ENCODE measurements around the gene GPR55. TPM values are rescaled to one million over a fixed set of nuclear protein-coding genes. Genes with fewer than 3 reads are reported as not detected.
A peak's percentile ranks its signal among the peaks of the same experiment; 100 is the strongest.

The GPR55 gene
- total RNA-seq, 1 experiment from 2014 or later = not detected

- Histone ChIP-seq H3K4me2 (ENCODE audit: insufficient read depth, insufficient read length, low read length) (no peak overlapping the region), H3K9me3 (ENCODE audit: control insufficient read depth, low read depth, low read length) (no peaks in the 10 kb centered on the region), H3K4me1 (ENCODE audit: insufficient read depth, low read length) (peaks cover 15% of the 10 kb centered on the region), H3K23ac (ENCODE audit: insufficient read length, low read depth, low read length) (no peak overlapping the region), H2BK120ac (ENCODE audit: low read depth, low read length, poor library complexity, severe bottlenecking) (no peak overlapping the region), H3K79me1 (ENCODE audit: insufficient read depth, low read depth, low read length, poor library complexity, severe bottlenecking) (no peaks in the 10 kb centered on the region), H3K27me3 (ENCODE audit: insufficient read depth, low read length) (no peaks in the 10 kb centered on the region), H4K8ac (replicated peaks; ENCODE audit: insufficient read length, low read depth, low read length) (no peak overlapping the region), H4K91ac (ENCODE audit: insufficient read length, low read depth, low read length) (no peak overlapping the region), H3K23me2 (ENCODE audit: insufficient read length, low read depth, low read length, poor library complexity, severe bottlenecking) (no peaks in the 10 kb centered on the region), H2BK15ac (ENCODE audit: low read depth, low read length) (no peak overlapping the region), H3K9ac (ENCODE audit: extremely low read depth, insufficient read length, low read length) (no peak overlapping the region), H2AK5ac (ENCODE audit: insufficient read length, low read length) (no peak overlapping the region), H3K14ac (ENCODE audit: insufficient read depth, low read length) (no peak overlapping the region), H3K56ac (ENCODE audit: insufficient read length, low read depth, low read length) (no peak overlapping the region), H4K20me1 (ENCODE audit: control insufficient read depth, insufficient read depth, insufficient read length) (no peaks in the 10 kb centered on the region), H3K27ac (ENCODE audit: insufficient read length, low read depth, low read length) (no peak overlapping the region), H2BK12ac (ENCODE audit: insufficient read length, low read depth, low read length) (no peak overlapping the region), H2BK20ac (ENCODE audit: low read depth, low read length, poor library complexity, severe bottlenecking) (no peak overlapping the region), H3K4ac (ENCODE audit: low read depth, low read length) (no peak overlapping the region), H3K79me2 (ENCODE audit: insufficient read depth, low read length) (no peaks in the 10 kb centered on the region), H2BK5ac (ENCODE audit: insufficient read length, low read length) (no peak overlapping the region), H2AFZ (ENCODE audit: low read length) (no peak overlapping the region), H3K18ac (ENCODE audit: insufficient read length, low read depth, low read length) (no peak overlapping the region), H3T11ph (ENCODE audit: low read length) (no peak overlapping the region), H4K5ac (ENCODE audit: insufficient read length, low read depth, low read length) (no peak overlapping the region)
- H3K27ac Mint-ChIP-seq = no peak overlapping the region
- H3K27me3 Mint-ChIP-seq (ENCODE audit: low read depth) = peaks cover 39% of the 10 kb centered on the region
- H3K36me3 Mint-ChIP-seq (ENCODE audit: insufficient read depth in 1 of 3, low read depth in 3 of 3) = no peaks in the 10 kb centered on the region
- WGBS (ENCODE audit: extremely low coverage, insufficient read length, low lambda C conversion rate) = no CpG with 5 or more reads among the region's 10 CpGs
- TF ChIP-seq CTCF (conservative IDR thresholded peaks at IDR 0.05) = no peak
- H3K4me3 Mint-ChIP-seq = no peak overlapping the region
- H3K4me1 Mint-ChIP-seq = peaks cover 40 to 42% of the 10 kb centered on the region in 2 experiments
- DNase-seq = peak; percentile 15
- H3K9me3 Mint-ChIP-seq = no peaks in the 10 kb centered on the region; a peak in 1 of 5 replicates
Measured at GRCh38 chr2:230900336-230900995, 24.6 kb downstream of the GPR55 start.
